ENCODE measurements around the gene OPN1LW.
"Not testable (repeated sequence)": the region's sequence is repeated elsewhere in the genome, so short reads cannot be mapped to it uniquely, and the experiment has no call there.

- not testable (repeated sequence) for TF ChIP-seq FOXK2 (IDR thresholded peaks at IDR 0.05); FOXM1 (IDR thresholded peaks at IDR 0.05; ENCODE audit: borderline replicate concordance); SUZ12 (IDR thresholded peaks at IDR 0.05); LEF1 (IDR thresholded peaks at IDR 0.05; ENCODE audit: borderline replicate concordance); L3MBTL2 (conservative IDR thresholded peaks at IDR 0.05); ZNF384 (IDR thresholded peaks at IDR 0.05); ELF4 (IDR thresholded peaks at IDR 0.05); BHLHE40 (IDR thresholded peaks at IDR 0.05; ENCODE audit: borderline replicate concordance); ARNT (IDR thresholded peaks at IDR 0.05); HDGF (IDR thresholded peaks at IDR 0.05; ENCODE audit: borderline replicate concordance); TARDBP (IDR thresholded peaks at IDR 0.05)
Measured at GRCh38 chrX:154164902-154165301, 20.9 kb downstream of the OPN1LW start.
